A549 (cell line): ENCODE measurements around the gene F8.
"Not testable (repeated sequence)": the region's sequence is repeated elsewhere in the genome, so short reads cannot be mapped to it uniquely, and the experiment has no call there.

Source experiments
- PHF8 ChIP-seq: fragments of 200-600 bp; sonication (generic); IDR thresholded peaks from 2 replicates; pipeline ENCODE4 v1.6.1; 2016; ENCODE audit warnings: low read depth, mild to moderate bottlenecking, antibody characterized with exemption, moderate library complexity, borderline replicate concordance
- TF ChIP-seq, protein P1 (sequence below): IDR thresholded peaks from 2 replicates; pipeline ENCODE4 v1.6.1; 2012

GRCh38 chrX:154885549-154885948 lies 137.0 kb downstream of the F8 start:
- TF ChIP-seq, protein P1, sequence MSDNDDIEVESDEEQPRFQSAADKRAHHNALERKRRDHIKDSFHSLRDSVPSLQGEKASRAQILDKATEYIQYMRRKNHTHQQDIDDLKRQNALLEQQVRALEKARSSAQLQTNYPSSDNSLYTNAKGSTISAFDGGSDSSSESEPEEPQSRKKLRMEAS = not testable (repeated sequence)
- TF ChIP-seq PHF8 = not testable (repeated sequence)
